HG03103 (cell line): ENCODE measurements around the gene GPR132.
"Not testable (repeated sequence)": the region's sequence is repeated elsewhere in the genome, so short reads cannot be mapped to it uniquely, and the experiment has no call there.

Experiments used
- ATAC-seq: cut with Tn5 transposase; IDR thresholded peaks from one replicate; pipeline ENCODE4 v1.9.1; 2021; ENCODE audit warnings: low read depth; ENCODE audit not compliant: unreplicated experiment

The GPR132 gene

DNA sequence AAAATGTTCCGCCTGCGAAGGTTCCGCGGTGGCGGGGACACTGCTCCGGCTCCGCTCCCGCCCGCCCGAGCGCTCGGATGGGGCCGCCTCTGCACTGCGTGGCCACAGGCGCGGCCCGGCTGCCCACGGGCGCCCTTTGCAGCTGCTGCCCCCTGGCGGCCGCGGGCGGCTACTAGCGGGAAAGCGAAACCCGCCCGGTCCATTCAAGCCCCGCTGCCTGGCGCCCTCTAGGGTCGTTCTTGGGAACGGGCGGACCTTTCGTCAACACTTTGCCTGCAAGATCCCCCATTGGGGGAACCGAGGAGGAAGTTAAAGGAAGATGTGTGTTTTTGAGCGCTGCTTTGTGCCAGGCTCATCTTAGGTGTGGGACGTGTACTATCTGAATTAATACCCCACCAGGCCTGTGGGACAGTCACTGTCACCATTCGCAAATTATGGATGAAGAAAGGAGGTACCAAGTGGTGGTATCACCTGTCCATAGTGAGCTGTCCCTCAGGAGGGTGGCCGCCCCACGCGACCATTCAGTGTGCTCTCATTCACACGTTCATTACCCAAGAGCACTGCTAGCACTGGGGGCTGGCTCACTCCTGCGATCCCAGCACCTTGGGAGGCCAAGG, 19.4 kb downstream of the GPR132 start:
- ATAC-seq, result no peak

DNA sequence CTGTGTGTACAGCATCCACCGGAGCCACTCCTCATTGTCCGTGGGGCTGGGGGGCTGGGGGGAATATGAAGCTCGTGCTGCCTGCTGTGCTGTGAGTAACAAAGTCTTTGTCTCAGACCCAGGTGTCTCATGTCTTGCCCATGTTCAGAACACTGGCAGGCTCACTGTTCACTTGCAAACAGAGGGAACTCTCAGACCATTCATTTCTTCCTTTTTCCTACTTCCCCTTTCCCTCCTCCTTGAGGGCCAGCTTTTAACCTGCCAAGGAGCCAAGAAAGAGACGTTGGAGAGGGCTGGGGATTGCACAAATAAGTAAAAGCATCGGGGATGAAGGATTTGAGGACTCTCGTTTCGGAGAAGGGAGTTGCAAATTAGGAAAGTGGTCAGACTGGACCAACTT, 21.6 kb downstream of the GPR132 start:
- ATAC-seq, result no peak

DNA sequence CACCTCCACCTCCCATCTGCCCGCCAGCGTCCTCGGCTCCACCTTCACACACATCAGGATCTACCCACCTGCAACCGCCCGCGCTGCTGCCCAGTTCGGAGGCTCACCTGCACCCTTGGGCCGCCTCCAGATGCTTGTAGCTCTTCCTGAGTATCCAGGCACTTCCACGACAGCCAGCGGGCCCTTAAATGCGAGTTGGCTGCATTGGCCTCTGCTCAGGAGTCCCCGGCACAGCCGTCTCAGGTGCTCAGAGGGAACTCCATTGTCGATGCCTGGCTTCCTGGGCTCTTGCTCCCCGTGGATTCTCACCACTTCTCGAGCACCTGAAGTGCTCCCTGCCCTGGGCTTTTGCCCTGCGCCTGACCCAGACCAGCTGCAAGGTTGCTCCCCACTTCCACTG, 22.4 kb downstream of the GPR132 start:
- ATAC-seq, result no peak

DNA sequence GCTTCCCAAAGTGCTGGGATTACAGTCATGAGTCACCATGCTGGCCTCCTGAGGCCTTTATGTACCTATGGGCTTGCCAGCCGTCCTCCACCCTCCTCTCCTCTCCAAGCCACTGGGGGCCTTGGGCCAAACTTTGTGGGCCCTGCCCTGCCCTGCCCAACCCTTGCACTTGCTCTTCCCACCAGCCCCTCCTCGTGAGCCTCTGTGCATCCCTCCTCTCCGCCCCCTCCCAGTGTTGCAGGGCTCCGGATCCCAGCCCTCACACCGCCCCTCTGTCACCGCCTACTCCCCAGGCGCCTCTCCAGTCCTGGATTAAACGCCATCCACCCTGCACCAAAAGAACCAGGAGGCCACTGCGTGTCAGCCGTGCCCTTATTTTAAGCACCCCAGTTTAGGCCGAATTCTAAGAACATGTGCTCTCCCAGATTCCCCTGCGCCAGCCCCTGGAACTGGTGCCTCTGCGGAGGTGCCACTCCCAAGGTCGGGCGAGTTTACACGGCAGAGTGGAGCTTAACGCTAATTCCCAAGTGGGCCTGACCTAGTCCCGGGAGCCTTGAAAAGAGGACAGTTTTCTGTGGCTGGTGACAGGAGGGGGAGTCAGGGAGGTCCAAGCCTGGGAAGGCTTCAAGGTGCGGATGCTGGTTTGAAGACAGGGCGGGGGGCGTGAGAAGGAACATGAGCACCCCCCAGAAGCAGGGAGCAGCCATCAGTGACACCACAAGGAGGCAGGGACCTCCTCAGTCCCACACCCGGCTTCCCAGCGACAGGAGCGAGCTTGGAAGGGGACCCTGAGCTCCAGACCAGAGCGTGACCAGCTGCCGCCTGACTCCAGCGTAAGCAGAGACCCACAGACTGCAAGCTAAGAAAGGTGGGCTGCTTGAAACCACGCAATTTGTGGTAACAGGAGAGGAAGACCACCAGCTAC, 23.1 kb downstream of the GPR132 start:
- ATAC-seq, result no peak

DNA sequence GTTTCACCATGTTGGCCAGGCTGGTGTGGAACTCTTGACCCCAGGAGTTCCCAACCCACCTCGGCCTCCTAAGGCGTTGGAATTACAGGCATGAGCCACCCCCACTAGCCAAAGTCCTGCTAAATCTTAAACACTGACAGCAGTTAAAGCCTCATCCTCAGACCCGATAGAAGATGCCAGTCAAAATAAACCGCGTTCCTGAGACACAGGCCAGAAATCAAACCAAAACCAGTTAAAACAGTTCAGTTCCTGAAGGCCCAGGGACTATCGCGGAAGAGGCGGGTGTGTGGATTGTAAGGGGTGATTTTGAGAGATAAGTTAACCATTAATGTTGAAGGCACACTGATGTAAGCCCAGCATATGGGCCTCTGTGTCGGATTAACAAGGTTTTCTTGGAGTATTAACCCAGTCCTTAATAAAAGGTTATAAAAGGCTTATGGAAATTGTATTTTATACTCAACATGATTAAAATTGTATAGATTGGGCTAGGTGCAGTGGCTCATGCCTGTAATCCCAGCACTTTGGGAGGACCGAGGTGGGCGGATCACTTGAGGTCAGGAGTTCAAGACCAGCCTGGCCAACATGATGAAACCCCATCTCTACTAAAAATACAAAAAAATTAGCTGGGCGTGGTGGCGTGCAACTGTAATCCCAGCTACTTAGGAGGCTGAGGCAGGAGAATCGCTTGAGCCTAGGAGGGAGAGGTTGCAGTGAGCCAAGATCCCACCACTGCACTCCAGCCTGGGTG, 25.6 kb downstream of the GPR132 start:
- ATAC-seq, result no peak

DNA sequence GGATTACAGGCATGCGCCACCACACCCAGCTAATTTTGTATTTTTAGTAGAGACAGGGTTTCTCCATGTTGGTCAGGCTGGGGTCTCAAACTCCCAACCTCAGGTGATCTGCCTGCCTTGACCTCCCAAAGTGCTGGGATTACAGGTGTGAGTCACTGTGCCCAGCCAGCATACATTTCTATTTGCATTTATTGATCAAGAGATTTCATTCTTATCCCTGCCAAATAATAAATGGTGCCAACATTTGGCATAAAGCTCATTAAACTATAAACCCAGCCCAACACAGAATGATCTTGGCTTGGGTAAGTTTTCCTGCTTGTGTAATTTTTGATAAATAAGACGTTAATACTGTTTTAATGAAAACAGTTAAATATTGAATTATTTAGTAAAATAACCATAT, 29.6 kb downstream of the GPR132 start:
- ATAC-seq, result not testable (repeated sequence)

DNA sequence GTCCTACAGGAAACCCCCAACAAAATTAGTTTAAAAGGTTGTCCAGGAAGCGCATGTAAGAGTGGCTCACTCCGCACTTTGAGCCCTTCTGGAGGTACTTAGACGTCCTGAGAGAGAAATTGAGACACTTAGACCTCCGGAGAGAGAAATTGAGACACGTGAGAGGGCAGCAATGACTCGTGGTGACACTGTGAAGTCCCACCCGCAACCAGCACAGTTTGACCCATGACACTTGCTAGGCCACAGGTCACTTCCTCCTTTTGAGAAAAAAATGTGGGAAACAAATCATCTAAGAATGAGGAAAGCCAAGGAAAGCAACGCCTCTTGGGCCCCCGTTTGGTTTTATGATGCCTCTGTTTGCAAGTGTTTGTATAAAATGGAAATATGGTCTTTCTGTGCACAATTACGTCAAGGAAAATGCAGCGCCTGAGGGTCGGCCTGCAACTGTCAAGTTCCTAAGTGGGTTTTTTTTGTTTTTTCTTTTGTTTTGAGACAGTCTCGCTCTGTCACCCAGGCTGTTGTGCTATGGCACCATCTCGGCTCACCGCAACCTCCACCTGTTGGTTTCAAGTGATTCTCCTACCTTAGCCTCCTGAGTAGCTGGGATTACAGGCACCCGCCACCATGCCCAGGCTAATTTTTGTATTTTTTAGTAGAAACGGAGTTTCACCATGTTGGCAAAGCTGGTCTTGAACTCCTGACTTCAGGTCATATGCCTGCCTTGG, 30.8 kb downstream of the GPR132 start:
- no peak for ATAC-seq

DNA sequence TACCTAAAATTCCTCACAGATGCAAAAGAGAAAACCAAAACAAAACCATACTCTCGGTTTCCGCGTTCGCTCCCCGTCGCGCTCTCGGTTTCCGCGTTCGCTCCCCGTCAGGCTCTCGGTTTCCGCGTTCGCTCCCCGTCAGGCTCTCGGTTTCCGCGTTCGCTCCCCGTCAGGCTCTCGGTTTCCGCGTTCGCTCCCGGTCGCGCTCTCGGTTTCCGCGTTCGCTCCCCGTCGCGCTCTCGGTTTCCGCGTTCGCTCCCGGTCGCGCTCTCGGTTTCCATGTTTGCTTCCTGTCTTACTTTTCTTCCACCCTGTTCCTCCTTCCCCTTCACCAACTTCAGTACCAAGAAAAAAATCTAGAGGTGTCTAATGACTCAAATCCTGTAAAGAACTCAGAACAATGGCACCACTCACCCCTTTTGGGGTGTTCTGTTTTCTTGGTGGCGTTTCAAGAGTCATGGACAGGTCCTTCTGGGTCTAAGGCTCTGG, 31.8 kb downstream of the GPR132 start:
- not testable (repeated sequence) for ATAC-seq

DNA sequence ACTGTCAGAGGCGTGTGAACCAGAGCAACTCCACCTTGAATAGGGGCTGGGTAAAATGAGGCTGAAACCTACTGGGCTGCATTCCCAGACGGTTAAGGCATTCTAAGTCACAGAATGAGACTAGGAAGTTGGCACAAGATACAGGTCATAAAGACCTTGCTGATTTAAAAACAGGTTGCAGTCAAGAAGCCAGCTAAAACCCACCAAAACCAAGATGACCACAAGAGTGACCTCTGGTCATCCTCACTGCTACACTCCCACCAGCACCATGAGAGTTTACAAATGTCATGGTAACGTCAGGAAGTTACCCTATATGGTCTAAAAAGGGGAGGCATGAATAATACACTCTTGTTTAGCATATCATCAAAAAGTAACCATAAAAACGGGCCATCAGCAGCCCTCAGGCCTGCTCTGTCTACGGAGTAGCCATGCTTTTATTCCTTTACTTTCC, 32.8 kb downstream of the GPR132 start:
- not testable (repeated sequence) for ATAC-seq

DNA sequence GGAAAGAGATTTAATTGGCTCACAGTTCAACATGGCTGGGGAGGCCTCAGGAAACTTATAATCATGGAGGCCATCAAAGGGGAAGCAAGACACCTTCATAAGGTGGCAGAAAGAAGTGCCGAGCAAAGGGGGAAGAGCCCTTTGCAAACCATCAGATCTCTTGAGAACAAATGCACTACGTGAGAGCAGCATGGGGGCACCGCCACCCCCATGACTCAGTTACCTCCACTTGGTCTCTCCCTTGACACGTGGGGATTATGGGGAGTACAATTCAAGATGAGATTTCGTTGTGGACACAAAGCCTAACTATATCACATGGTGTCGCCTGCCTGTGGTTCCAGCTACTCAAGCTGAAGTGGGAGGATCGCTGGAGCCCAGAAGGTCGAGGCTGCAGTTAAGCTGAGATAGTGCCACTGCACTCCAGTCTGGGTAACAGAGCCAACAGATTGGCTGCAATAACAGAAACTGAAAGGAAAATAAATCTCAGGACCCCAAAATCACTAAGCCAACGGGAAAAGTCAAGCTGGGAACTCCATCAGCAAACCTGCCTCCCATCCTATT, 34.3 kb downstream of the GPR132 start:
- ATAC-seq, result no peak

DNA sequence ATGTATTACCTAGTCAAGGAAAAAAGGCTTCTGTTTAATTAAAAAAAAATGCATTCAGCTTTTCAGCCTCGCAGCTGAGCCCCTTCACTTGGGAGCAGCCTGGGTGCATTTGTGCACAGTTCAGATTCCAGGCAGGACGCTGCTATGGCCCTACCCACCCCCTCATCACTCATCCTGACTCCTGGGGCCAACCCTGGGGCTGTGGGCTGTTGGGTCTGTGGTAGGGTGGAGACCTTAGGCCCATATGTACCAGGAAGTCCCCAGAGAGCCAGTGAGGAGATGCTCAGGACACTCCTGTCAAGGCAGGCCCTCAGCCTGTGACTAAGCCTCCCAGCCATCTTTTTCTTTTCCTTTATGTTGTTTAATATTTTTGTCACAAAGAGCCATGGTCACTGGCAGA, 35.0 kb downstream of the GPR132 start:
- no peak for ATAC-seq

DNA sequence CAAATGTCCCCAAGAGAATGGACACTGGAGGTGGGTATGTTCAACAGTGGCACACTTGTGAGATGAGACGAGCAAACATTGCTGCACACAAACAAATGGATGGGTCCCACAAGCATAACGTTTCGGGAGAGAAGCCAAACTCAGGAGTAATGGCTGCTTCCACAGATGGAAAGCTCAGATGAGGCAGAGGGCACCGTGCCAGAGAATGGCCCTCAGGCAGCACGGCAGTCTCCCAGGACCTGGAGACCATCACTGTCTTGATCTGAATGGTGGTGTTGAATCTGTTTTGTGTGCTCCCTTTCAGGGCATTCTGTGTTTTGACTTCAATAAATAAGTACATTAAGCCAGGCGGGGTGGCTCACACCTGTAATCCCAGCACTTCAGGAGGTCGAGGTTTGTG, 35.8 kb downstream of the GPR132 start:
- no peak for ATAC-seq

DNA sequence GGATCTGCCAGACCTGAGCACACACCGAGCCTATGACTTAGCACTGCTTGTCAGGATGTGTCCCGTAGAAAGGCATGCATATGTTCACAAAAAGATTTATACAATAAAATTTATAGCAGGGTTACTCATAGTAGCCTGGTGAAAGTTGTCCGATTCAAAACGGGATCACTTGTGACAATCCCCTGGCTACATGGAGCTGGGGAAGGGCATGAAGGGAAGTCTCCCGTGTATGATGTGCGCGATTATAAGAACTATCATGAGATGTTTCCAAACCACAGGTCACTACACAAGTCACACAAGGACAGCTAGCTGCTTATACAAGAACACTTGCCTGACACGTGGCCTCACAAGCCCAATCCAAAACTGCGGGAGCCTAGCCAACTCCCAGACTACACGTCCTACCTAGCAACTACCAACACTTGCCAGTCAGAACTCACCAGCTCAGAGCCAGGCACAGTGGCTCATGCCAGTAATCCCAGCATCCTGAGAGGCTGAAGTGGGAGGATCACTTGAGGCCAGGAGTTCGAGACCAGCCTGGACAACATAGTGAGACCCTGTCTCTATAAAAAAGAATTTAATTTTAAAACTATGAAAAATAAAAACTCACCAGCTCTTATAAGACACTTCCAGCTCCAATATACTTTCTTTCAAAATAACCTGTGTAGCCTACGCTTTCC, 36.8 kb downstream of the GPR132 start:
- ATAC-seq, result no peak

DNA sequence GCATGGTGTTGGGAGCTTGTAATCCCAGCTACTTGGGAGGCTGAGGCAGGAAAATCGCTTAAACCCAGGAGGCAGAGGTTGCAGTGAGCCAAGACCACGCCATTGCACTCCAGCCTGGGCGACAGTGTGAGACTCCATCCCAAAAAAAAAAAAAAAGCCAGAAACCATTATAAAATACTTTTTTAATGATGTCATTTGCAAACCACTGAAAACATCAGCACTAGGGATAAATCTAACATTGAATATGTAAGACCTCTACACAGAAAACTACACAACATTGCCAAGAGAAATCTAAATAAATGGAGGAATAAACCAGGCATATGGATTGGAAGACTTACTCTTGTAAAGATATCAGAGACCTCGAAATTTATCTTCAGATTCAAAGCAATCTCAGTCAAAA, 37.5 kb downstream of the GPR132 start:
- ATAC-seq, result not testable (repeated sequence)

DNA sequence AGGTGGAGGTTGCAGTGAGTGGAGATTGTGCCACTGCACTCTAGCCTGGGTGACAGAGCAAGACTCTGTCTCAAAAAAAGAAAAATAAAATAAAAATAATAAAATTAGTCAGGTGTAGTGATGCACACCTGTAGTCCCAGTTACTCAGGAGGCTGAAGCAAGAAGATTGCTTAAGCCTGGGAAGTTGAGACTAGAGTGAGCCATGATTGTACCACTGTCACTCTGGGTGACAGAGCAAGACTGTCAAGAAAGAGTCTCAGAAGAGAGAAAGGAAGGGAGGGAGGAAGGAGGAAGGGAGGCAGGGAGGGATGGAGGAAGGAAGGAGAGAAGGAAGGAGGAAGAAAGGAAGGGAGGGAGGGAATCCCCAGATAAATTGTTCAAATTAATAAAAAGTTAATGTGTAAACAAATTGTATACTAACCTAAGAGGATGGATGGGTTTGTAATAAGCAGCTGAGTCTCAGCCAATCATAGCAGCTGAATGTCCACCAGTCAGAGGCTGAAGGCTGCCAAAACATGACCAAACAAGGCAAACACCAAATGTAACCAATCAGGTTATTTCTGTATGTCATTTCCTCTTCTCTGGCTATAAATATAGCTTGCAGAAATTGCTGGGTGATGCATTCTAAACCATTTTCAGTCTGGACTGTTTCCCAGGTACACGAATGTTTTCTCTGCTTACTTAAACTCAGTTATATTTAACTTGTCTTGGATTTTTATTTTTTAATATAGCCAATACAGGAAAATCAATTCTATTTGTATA, 38.2 kb downstream of the GPR132 start:
- ATAC-seq, result no peak

DNA sequence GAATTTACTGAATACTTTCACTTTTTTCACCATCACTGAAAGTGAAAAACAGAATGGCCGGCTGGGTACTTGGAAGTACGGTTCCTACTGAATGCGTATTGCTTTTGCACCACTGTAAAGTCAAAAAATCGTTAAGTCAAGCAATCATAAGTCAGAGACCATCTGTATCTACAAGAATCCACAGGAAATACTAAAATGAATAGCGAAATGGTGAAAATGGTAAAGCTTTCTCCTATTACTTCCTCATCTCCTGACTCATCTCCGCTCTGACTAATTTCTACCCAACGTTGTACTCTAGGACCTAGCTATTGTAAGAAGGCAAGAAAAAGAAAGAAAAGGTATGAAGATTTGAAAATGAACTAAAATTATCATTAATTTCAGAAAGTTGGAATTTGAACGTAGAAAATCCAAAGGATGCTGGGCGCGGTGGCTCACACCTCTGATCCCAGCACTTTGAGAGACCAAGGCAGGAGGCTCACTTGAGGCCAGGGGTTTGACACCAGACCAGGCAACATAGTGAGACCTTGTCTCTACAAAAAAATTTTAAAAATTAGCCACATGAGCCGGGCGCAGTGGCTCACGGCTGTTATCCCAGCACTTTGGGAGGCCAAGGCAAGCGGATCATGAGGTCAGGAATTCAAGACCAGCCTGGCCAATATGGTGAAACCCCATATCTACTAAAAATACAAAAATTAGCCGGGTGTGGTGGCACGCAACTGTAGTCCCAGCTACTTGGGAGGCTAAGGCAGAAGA, 39.0 kb downstream of the GPR132 start:
- no peak for ATAC-seq

DNA sequence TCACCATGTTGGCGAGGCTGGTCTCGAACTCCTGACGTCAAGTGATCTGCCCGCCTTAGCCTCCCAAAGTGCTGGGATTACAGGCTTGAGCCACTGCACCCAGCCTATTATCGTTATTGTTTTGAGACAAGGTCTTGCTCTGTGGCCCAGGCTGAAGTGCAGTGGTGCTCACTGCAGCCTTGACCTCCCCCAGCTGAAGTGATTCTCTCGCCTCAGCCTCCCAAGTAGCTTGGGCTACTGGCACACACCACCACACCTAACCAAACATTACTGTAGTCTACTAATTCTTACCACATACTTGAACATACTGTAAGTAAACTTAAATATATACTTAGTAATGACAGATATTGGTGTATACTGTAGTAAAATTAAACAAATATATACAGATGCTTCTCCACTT, 39.8 kb downstream of the GPR132 start:
- no peak for ATAC-seq

DNA sequence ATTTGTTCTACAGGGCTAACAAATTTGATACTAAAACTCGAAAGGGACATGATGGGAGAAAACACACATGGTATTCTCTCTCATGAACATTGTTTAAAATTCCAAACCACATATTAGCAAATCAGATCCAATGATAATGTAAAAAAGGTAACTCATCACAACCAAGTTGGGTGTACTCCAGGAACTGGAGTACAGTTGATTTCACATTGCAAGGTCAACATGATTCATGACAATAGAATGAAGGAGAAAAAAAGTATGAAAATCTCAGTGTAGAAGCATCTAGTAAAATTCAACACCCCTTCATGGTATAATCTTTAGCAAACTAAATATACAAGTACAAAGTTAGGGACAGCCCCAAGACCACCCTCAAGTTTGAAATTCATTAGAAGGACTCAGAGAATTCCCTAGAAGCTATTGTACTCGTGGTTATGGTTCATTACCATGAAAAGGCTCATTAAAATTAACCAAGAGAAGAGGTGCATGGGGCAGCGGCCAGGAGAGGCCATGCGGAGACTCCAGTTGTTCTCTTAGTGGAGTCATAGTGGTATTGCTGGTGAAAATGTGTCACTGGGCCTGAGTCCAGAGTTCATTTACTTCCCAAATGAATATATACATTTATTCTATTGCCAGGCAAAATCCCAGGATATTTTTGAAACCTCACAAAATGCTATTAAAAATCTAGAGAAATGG, 41.3 kb downstream of the GPR132 start:
- no peak for ATAC-seq
